K562 (cell line): ENCODE measurements around the gene GYS1. TPM values are rescaled to one million over a fixed set of nuclear protein-coding genes. Genes with fewer than 3 reads are reported as not detected.

Source experiments
- HMGXB4 ChIP-seq: sonication (generic); formaldehyde crosslinking; IDR thresholded peaks from 2 replicates; pipeline ENCODE4 v1.8.1; 2023; ENCODE audit warnings: mild to moderate bottlenecking, missing genetic modification reagents
- HNRNPH1 ChIP-seq: fragments of 200-400 bp; formaldehyde crosslinking; optimal IDR thresholded peaks from 2 replicates; pipeline ENCODE3; 2017; ENCODE audit warnings: low read depth, mild to moderate bottlenecking, low read length, moderate library complexity
- HNRNPK ChIP-seq: fragments of 200-400 bp; formaldehyde crosslinking; IDR thresholded peaks from one replicate; pipeline ENCODE4 v1.6.1; 2018; ENCODE audit warnings: mild to moderate bottlenecking, low read depth, low read length; ENCODE audit not compliant: poor library complexity, severe bottlenecking
- KAT8 ChIP-seq: fragments of 450-650 bp; IDR thresholded peaks from 2 replicates; pipeline ENCODE4 v1.6.1; 2016; ENCODE audit warnings: low read depth, mild to moderate bottlenecking
- KLF16 ChIP-seq: IDR thresholded peaks from 2 replicates; pipeline ENCODE4 v1.6.1; 2016; ENCODE audit warnings: antibody characterized with exemption
- KLF6 ChIP-seq: fragments of 250-450 bp; sonication (Bioruptor Pico); IDR thresholded peaks from 2 replicates; pipeline ENCODE4 v1.4.0; 2020; ENCODE audit warnings: mild to moderate bottlenecking, moderate library complexity, borderline replicate concordance
- NCOA4 ChIP-seq: fragments of 450-650 bp; IDR thresholded peaks from 2 replicates; pipeline ENCODE4 v1.6.1; 2018; ENCODE audit warnings: mild to moderate bottlenecking; ENCODE audit not compliant: partially characterized antibody
- NFE2L1 ChIP-seq: fragments of 450-650 bp; IDR thresholded peaks from 2 replicates; pipeline ENCODE4 v1.6.1; 2016; ENCODE audit warnings: missing genetic modification characterization, low read depth, mild to moderate bottlenecking, missing compliant biosample characterization, moderate library complexity, borderline replicate concordance
- PYGO2 ChIP-seq: fragments of 450-650 bp; IDR thresholded peaks from 2 replicates; pipeline ENCODE4 v1.6.1; 2016; ENCODE audit warnings: mild to moderate bottlenecking, missing genetic modification characterization, moderate library complexity, missing compliant biosample characterization
- SMC3 ChIP-seq: conservative IDR thresholded peaks from 2 replicates; pipeline ENCODE4 v1.6.1; 2011; ENCODE audit warnings: low read depth, low read length, improper control_type of control experiment; ENCODE audit not compliant: insufficient read depth
- ZKSCAN1 ChIP-seq: fragments of 150-350 bp; IDR thresholded peaks from 2 replicates; pipeline ENCODE4 v1.6.1; 2016; ENCODE audit warnings: low read depth, low read length
- ZNF384 ChIP-seq: IDR thresholded peaks from 2 replicates; pipeline ENCODE4 v1.6.1; 2012; ENCODE audit warnings: low read depth, low read length, improper control_type of control experiment
- ZNF444 ChIP-seq: fragments of 250-450 bp; sonication (Bioruptor Pico); IDR thresholded peaks from 2 replicates; pipeline ENCODE4 v1.4.0; 2020; ENCODE audit warnings: mild to moderate bottlenecking, moderate library complexity
- ZNF609 ChIP-seq: sonication (generic); formaldehyde crosslinking; IDR thresholded peaks from 2 replicates; pipeline ENCODE4 v1.8.1; 2023; ENCODE audit warnings: missing genetic modification reagents, mild to moderate bottlenecking, borderline replicate concordance
- polyA plus RNA-seq, 8 experiments: library from polyadenylated mRNA; depleted of rRNA in 4 of 8; stranded (reverse) in 5 of 8; unstranded in 3 of 8; fragments of >200 nt; fragmentation: Nextera tagmentation in 2 of 8; fragmentation: Illumina TruSeq in 1 of 8; extraction: Ambion mirVana in 2 of 8; extraction: Trizol in 1 of 8; gene quantifications; 2 replicates each; pipeline versions ENCODE4 v1.2.1 to v1.2.3, GENCODE V29; 2011 to 2014; ENCODE audit warnings: inconsistent platforms in 1 of 8, missing spikeins in 1 of 8
- total RNA-seq, 7 experiments: library from RNA; depleted of rRNA in 6 of 7; stranded (reverse); fragments of >200 nt in 6 of 7; fragmentation: Illumina TruSeq in 2 of 7; extraction: Trizol in 2 of 7; gene quantifications; 2 replicates each; pipeline versions ENCODE4 v1.2.1 to v1.2.3, GENCODE V29; 2011 to 2021; ENCODE audit warnings: low replicate concordance in 1 of 7

GYS1 gene
- total and polyA plus RNA-seq, 9 of the 15 experiments (the other 6 are each of a cell fraction or from before 2014, with no cell fraction given), result 1.9 to 31.1 (median 15.2) TPM

GRCh38 chr19:48970923-48971395, 22.1 kb downstream of the GYS1 start (continued):
- TF ChIP-seq HNRNPH1 (no peak), PYGO2 (tag) (no peak), NCOA4 (no peak), ZNF609 (CRISPR knock-in tag) (no peak), ZKSCAN1 (no peak), ZNF384 (peak; percentile 57; the same call in 1 of the 2 replicates), SMC3 (peak; percentile 77), KAT8 (no peak), KLF6 (CRISPR knock-in tag) (no peak), KLF16 (0 out of 2 replicates have a peak, but pooled peaks have one; percentile 26), ZNF444 (CRISPR knock-in tag) (no peak), NFE2L1 (tag) (no peak), HMGXB4 (CRISPR knock-in tag) (peak; percentile 70; the same call in 1 of the 2 replicates), HNRNPK (no peak)
